HCT116 (cell line): ENCODE data around the gene IQUB. TPM values are rescaled to one million over a fixed set of nuclear protein-coding genes. Genes with fewer than 3 reads are reported as not detected.

Experiments used
- ATAC-seq: fragments of 200-7000 bp; cut with Tn5 transposase; 2 replicates; pipeline ENCODE4 v1.9.1; 2020; ENCODE audit warnings: mild to moderate bottlenecking, moderate library complexity
- BruUV-seq: library from RNA; stranded (reverse); fragments of 400-500 nt; replicated peaks from 2 replicates; lab custom pipeline; 2021; lab: Mats Ljungman, UMichigan
- CTCF ChIA-PET: fragments of 300-600 bp; sonication (Branson Sonifier 250); formaldehyde crosslinking; loops from one replicate; lab custom pipeline; 2021; ENCODE audit warnings: antibody characterized with exemption; lab: Charles Lee
- POLR2A ChIA-PET: fragments of 300-600, 350-600 bp; sonication (Branson Sonifier 250); formaldehyde crosslinking; loops from one replicate; lab custom pipeline; 2021; ENCODE audit warnings: antibody characterized with exemption; lab: Charles Lee
- RAD21 ChIA-PET, 2 experiments: fragments of 300-600 bp; sonication (Branson Sonifier 250); formaldehyde crosslinking; loops; one replicate each; lab custom pipeline; 2023; ENCODE audit warnings: low total read pairs in 2 of 2; ENCODE audit not compliant: uncharacterized antibody in 2 of 2, unreplicated experiment in 2 of 2, low non-redundant PET in 1 of 2; lab: Charles Lee
- DNase-seq: peaks from one replicate; pipeline ENCODE4 v3.0.0-alpha.2; 2010; ENCODE audit warnings: low read depth, low spot score
- H2AFZ ChIP-seq: fragments of 200-600 bp; shearing (Covaris generic), sonication (generic); 2 replicates; pipeline ENCODE4 v1.6.1; 2017; ENCODE audit warnings: low read depth, mixed run types, mixed read lengths, antibody characterized with exemption, low read length; ENCODE audit not compliant: poor library complexity, severe bottlenecking
- H3K27ac ChIP-seq: 2 replicates; pipeline ENCODE4 v1.5.1; 2012; ENCODE audit warnings: low read depth, low read length
- H3K27me3 ChIP-seq: fragments of 200-600 bp; sonication (generic); 2 replicates; pipeline ENCODE4 v1.6.1; 2016; ENCODE audit warnings: mixed run types, low read length, mixed read lengths; ENCODE audit not compliant: insufficient read depth
- H3K36me3 ChIP-seq, 2 experiments: fragments of 200-500 bp in 1 of 2; fragments of 200-600 bp in 1 of 2; sonication (Bioruptor generic) in 1 of 2; sonication (generic) in 1 of 2; 2 replicates each; pipeline versions ENCODE4 v1.5.1 to v1.6.1; 2014 to 2016; ENCODE audit warnings: low read length in 2 of 2, inconsistent platforms in 1 of 2, mixed read lengths in 1 of 2, mixed run types in 1 of 2; ENCODE audit not compliant: insufficient read depth in 2 of 2, control insufficient read depth in 1 of 2
- H3K4me1 ChIP-seq, 2 experiments: fragments of 200-600 bp in 1 of 2; sonication (generic) in 1 of 2; 2 replicates each; pipeline versions ENCODE4 v1.5.1 to v1.6.1; 2012 to 2017; ENCODE audit warnings: low read length in 2 of 2, inconsistent platforms in 1 of 2, mild to moderate bottlenecking in 1 of 2, mixed read lengths in 1 of 2, mixed run types in 1 of 2, moderate library complexity in 1 of 2; ENCODE audit not compliant: insufficient read depth in 2 of 2, control insufficient read depth in 1 of 2
- H3K4me2 ChIP-seq: fragments of 200-600 bp; sonication (generic); 2 replicates; pipeline ENCODE4 v1.6.1; 2017; ENCODE audit warnings: mixed run types, low read length, mixed read lengths
- H3K4me3 ChIP-seq, 2 experiments: fragments of 200-600 bp in 1 of 2; sonication (generic) in 1 of 2; replicated peaks in 1 of 2; 2 replicates each; pipeline ENCODE4 v1.5.1; 2011 to 2016; ENCODE audit warnings: low read length in 2 of 2, control low read depth in 1 of 2, low read depth in 1 of 2, mild to moderate bottlenecking in 1 of 2, mixed read lengths in 1 of 2, mixed run types in 1 of 2
- H3K79me2 ChIP-seq: fragments of 200-600 bp; sonication (generic); 2 replicates; pipeline ENCODE4 v1.6.1; 2017; ENCODE audit warnings: mild to moderate bottlenecking, mixed run types, low read length, moderate library complexity, mixed read lengths; ENCODE audit not compliant: insufficient read depth
- H3K9ac ChIP-seq: fragments of 200-600 bp; sonication (generic); 2 replicates; pipeline ENCODE4 v1.6.1; 2016; ENCODE audit warnings: low read length, mixed read lengths
- H3K9me2 ChIP-seq: fragments of 200-600 bp; sonication (generic), shearing (Covaris generic); 2 replicates; pipeline ENCODE4 v1.6.1; 2017; ENCODE audit warnings: mixed run types, mild to moderate bottlenecking, moderate library complexity; ENCODE audit not compliant: insufficient read depth
- H3K9me3 ChIP-seq, 2 experiments: fragments of 200-500 bp in 1 of 2; fragments of 200-600 bp in 1 of 2; sonication (Bioruptor generic) in 1 of 2; sonication (generic) in 1 of 2; 2 replicates each; pipeline ENCODE4 v1.6.1; 2014 to 2017; ENCODE audit warnings: low read length in 2 of 2, mixed read lengths in 2 of 2, inconsistent platforms in 1 of 2, low read depth in 1 of 2, mild to moderate bottlenecking in 1 of 2, mixed run types in 1 of 2, moderate library complexity in 1 of 2; ENCODE audit not compliant: control insufficient read depth in 1 of 2, insufficient read depth in 1 of 2
- H4K20me1 ChIP-seq: fragments of 200-600 bp; sonication (generic), shearing (Covaris generic); 2 replicates; pipeline ENCODE4 v1.6.1; 2017; ENCODE audit warnings: mixed run types, mild to moderate bottlenecking, moderate library complexity; ENCODE audit not compliant: insufficient read depth
- CEBPB ChIP-seq: IDR thresholded peaks from 2 replicates; pipeline ENCODE4 v1.6.1; 2012; ENCODE audit warnings: low read depth
- ELF1 ChIP-seq: IDR thresholded peaks from 2 replicates; pipeline ENCODE4 v1.6.1; 2012; ENCODE audit warnings: low read depth, borderline replicate concordance
- JUND ChIP-seq: IDR thresholded peaks from 2 replicates; pipeline ENCODE4 v1.6.1; 2012
- POLR2AphosphoS5 ChIP-seq: IDR thresholded peaks from 2 replicates; pipeline ENCODE4 v1.6.1; 2011; ENCODE audit warnings: mild to moderate bottlenecking, low read depth, low read length, moderate library complexity
- RAD21 ChIP-seq: IDR thresholded peaks from 2 replicates; pipeline ENCODE4 v1.6.1; 2012; ENCODE audit warnings: low read depth, mild to moderate bottlenecking
- SP1 ChIP-seq: IDR thresholded peaks from 2 replicates; pipeline ENCODE4 v1.6.1; 2012; ENCODE audit warnings: low read depth
- SRF ChIP-seq: IDR thresholded peaks from 2 replicates; pipeline ENCODE4 v1.6.1; 2012; ENCODE audit warnings: low read depth
- TCF7L2 ChIP-seq: IDR thresholded peaks from 2 replicates; pipeline ENCODE4 v1.7.0; 2011; ENCODE audit warnings: borderline replicate concordance, inconsistent platforms; ENCODE audit not compliant: insufficient read depth, insufficient read length; ENCODE audit errors: extremely low read depth
- ZFX ChIP-seq: fragments of 450-650 bp; IDR thresholded peaks from 2 replicates; pipeline ENCODE4 v1.6.1; 2017
- intact Hi-C: fragments of 100-400 bp; cut with micrococcal nuclease; formaldehyde crosslinking; loops from 2 replicates; pipeline ENCODE4 v1.10.0; 2022
- total RNA-seq: library from RNA; stranded (reverse); gene quantifications from one replicate; pipeline ENCODE4 v1.2.1, GENCODE V29; 2021; ENCODE audit not compliant: unreplicated experiment
- TF ChIP-seq, protein P1 (sequence below): IDR thresholded peaks from 2 replicates; pipeline ENCODE4 v1.6.1; 2011; ENCODE audit warnings: mild to moderate bottlenecking, low read length, moderate library complexity; ENCODE audit not compliant: insufficient replicate concordance; ENCODE audit errors: extremely low read depth
- TF ChIP-seq, protein P2 (sequence below): IDR thresholded peaks from 2 replicates; pipeline ENCODE4 v1.6.1; 2012; ENCODE audit warnings: low read depth
- TF ChIP-seq, protein P3 (sequence below): IDR thresholded peaks from 2 replicates; pipeline ENCODE4 v1.6.1; 2012
- TF ChIP-seq, protein P4 (sequence below): IDR thresholded peaks from 2 replicates; pipeline ENCODE4 v1.6.1; 2012

The IQUB gene
- total RNA-seq, 1 experiment from 2014 or later = 0.79 TPM

DNA sequence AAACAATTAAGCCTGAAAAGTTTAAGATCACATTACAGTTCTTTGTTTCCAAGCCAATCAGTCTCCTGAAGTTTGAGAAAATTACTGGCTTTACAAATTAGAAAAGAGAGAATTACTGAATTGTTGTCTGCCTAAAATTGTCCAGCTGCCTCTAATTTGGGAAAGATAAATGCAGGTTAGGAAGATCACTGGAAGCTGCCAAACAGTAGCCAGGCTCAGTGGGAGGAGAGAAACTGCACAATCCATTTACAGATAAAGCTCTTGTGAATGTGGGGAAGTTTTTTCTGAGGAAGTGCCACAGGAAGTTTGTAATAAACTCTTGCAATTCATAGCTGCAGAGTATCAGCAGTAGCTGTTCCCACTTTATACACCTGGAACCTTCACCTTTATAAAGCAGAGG lies 100.7 kb downstream of the IQUB start:
- no peak for ATAC-seq
- no peak overlapping the region for H3K27ac ChIP-seq
- TF ChIP-seq ELF1 = no peak
- TF ChIP-seq, protein P1, sequence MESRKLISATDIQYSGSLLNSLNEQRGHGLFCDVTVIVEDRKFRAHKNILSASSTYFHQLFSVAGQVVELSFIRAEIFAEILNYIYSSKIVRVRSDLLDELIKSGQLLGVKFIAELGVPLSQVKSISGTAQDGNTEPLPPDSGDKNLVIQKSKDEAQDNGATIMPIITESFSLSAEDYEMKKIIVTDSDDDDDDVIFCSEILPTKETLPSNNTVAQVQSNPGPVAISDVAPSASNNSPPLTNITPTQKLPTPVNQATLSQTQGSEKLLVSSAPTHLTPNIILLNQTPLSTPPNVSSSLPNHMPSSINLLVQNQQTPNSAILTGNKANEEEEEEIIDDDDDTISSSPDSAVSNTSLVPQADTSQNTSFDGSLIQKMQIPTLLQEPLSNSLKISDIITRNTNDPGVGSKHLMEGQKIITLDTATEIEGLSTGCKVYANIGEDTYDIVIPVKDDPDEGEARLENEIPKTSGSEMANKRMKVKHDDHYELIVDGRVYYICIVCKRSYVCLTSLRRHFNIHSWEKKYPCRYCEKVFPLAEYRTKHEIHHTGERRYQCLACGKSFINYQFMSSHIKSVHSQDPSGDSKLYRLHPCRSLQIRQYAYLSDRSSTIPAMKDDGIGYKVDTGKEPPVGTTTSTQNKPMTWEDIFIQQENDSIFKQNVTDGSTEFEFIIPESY = no peak
- TF ChIP-seq, all 23 proteins: peak for 0
- Histone ChIP-seq H3K79me2 (no peaks in the 10 kb centered on the region), H3K27me3 (no peaks in the 10 kb centered on the region), H3K4me1 (no peaks in the 10 kb centered on the region), H3K9me2 (no peaks in the 10 kb centered on the region), H3K36me3 (no peaks in the 10 kb centered on the region), H2AFZ (no peak overlapping the region), H3K4me3 (no peak overlapping the region), H3K9ac (no peak overlapping the region), H3K4me2 (no peak overlapping the region), H3K9me3 (no peaks in the 10 kb centered on the region), H4K20me1 (no peaks in the 10 kb centered on the region)
- intact Hi-C loops = loop anchor here (10.0 kb wide), 1 partner anchor 59 kb away; no protein-coding TSS in a partner anchor
- CTCF ChIA-PET = no interaction called here
- POLR2A ChIA-PET = no interaction called here
- no TSS peak for BruUV-seq
- RAD21 ChIA-PET = no interaction called here
- no peak for DNase-seq

DNA sequence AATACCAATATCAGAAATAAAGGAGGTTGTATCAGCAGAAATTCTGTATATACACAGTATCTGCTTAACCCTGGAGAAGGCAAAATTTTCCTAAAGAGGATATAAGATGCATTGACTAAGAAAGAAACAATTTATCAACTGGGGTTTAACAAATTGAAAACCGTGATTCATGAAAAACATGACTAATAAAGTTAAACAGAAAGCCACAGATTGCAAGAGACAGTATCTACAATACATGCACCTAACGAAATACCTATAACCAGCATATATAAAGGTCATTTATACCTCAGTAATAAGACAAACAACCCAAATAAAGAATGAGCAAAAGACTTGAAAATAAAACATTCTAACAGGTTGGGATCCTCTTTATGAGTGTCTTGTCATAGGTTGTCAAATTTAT lies 101.8 kb downstream of the IQUB start:
- Histone ChIP-seq H2AFZ (no peak overlapping the region), H3K27ac (no peak overlapping the region), H3K4me3 (no peak overlapping the region), H3K36me3 (no peaks in the 10 kb centered on the region), H3K4me1 (no peaks in the 10 kb centered on the region), H3K27me3 (no peaks in the 10 kb centered on the region), H3K9me2 (no peaks in the 10 kb centered on the region), H3K4me2 (no peak overlapping the region), H3K9me3 (no peaks in the 10 kb centered on the region), H3K9ac (no peak overlapping the region), H3K79me2 (no peaks in the 10 kb centered on the region), H4K20me1 (no peaks in the 10 kb centered on the region)
- intact Hi-C loops = loop anchor here (10.0 kb wide), 1 partner anchor 58 kb away; no protein-coding TSS in a partner anchor
- BruUV-seq = no TSS peak
- ChIA-PET RAD21 (no interaction called here), POLR2A (no interaction called here), CTCF (no interaction called here)
- ATAC-seq = no peak
- no peak for DNase-seq
- TF ChIP-seq SRF (no peak), CEBPB (no peak), ZFX (no peak), SP1 (no peak), JUND (no peak), TCF7L2 (no peak), POLR2AphosphoS5 (no peak), RAD21 (no peak)
- TF ChIP-seq, protein P2, sequence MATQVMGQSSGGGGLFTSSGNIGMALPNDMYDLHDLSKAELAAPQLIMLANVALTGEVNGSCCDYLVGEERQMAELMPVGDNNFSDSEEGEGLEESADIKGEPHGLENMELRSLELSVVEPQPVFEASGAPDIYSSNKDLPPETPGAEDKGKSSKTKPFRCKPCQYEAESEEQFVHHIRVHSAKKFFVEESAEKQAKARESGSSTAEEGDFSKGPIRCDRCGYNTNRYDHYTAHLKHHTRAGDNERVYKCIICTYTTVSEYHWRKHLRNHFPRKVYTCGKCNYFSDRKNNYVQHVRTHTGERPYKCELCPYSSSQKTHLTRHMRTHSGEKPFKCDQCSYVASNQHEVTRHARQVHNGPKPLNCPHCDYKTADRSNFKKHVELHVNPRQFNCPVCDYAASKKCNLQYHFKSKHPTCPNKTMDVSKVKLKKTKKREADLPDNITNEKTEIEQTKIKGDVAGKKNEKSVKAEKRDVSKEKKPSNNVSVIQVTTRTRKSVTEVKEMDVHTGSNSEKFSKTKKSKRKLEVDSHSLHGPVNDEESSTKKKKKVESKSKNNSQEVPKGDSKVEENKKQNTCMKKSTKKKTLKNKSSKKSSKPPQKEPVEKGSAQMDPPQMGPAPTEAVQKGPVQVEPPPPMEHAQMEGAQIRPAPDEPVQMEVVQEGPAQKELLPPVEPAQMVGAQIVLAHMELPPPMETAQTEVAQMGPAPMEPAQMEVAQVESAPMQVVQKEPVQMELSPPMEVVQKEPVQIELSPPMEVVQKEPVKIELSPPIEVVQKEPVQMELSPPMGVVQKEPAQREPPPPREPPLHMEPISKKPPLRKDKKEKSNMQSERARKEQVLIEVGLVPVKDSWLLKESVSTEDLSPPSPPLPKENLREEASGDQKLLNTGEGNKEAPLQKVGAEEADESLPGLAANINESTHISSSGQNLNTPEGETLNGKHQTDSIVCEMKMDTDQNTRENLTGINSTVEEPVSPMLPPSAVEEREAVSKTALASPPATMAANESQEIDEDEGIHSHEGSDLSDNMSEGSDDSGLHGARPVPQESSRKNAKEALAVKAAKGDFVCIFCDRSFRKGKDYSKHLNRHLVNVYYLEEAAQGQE = no peak
- TF ChIP-seq, protein P3, sequence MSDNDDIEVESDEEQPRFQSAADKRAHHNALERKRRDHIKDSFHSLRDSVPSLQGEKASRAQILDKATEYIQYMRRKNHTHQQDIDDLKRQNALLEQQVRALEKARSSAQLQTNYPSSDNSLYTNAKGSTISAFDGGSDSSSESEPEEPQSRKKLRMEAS = no peak
- TF ChIP-seq, protein P1 = no peak
- TF ChIP-seq, protein P4, sequence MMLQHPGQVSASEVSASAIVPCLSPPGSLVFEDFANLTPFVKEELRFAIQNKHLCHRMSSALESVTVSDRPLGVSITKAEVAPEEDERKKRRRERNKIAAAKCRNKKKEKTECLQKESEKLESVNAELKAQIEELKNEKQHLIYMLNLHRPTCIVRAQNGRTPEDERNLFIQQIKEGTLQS = no peak
